K562 (cell line): ENCODE measurements around the gene EXOC3L2. TPM values are rescaled to one million over a fixed set of nuclear protein-coding genes. Genes with fewer than 3 reads are reported as not detected.

ENCODE experiments used
- ATAC-seq: fragments of 200-7000 bp; cut with Tn5 transposase; 3 replicates; pipeline ENCODE4 v1.9.1; 2020; ENCODE audit warnings: moderate library complexity
- BruUV-seq: library from RNA; stranded (reverse); fragments of 400-500 nt; replicated peaks from 2 replicates; lab custom pipeline; 2021; lab: Mats Ljungman, UMichigan
- CTCF ChIA-PET: fragments of 300-600 bp; formaldehyde crosslinking; extraction: SDS; loops from one replicate; lab custom pipeline; 2021; ENCODE audit warnings: low intra/inter-chr PET ratio; lab: Yijun Ruan, JAX
- POLR2A ChIA-PET: fragments of 300-600, 350-650 bp; sonication (Branson Sonifier 250); formaldehyde crosslinking; extraction: SDS; loops from one replicate; lab custom pipeline; 2021; ENCODE audit warnings: antibody characterized with exemption, inconsistent platforms; lab: Yijun Ruan, JAX
- DNase-seq, 4 experiments: peaks; one replicate each; pipeline versions ENCODE4 v3.0.0 to v3.0.0-alpha.2; 2011 to 2018; ENCODE audit warnings: low spot score in 3 of 4, mixed read lengths in 3 of 4; ENCODE audit errors: extremely low read depth in 1 of 4
- FAIRE-seq: peaks from 2 replicates; lab custom pipeline; 2011; peaks lifted over from hg19 to GRCh38; lab: Jason Lieb, UNC
- H2AFZ ChIP-seq: 2 replicates; pipeline ENCODE4 v1.6.0; 2011; ENCODE audit warnings: low read depth, low read length, control low read depth, inconsistent platforms
- H3K27ac ChIP-seq: fragments of 200-600 bp; 3 replicates; pipeline ENCODE4 v1.8.0; 2011; ENCODE audit warnings: low read depth, mild to moderate bottlenecking, control low read depth, inconsistent platforms, low read length, moderate library complexity, mixed read lengths; ENCODE audit errors: extremely low read depth
- H3K27me3 ChIP-seq, 2 experiments: fragments of 300-600 bp in 1 of 2; 2 replicates in 1 of 2; 3 replicates in 1 of 2; pipeline versions ENCODE4 v1.6.0 to v1.8.0; 2011; ENCODE audit warnings: inconsistent platforms in 2 of 2, low read length in 2 of 2, mild to moderate bottlenecking in 1 of 2, mixed read lengths in 1 of 2, moderate library complexity in 1 of 2; ENCODE audit not compliant: control insufficient read depth in 2 of 2, insufficient read depth in 2 of 2
- H3K36me3 ChIP-seq: fragments of 300-600 bp; 3 replicates; pipeline ENCODE4 v1.8.0; 2011; ENCODE audit warnings: mild to moderate bottlenecking, low read length, inconsistent platforms; ENCODE audit not compliant: control insufficient read depth, insufficient read depth
- H3K4me1 ChIP-seq, 2 experiments: fragments of 200-600 bp in 1 of 2; replicated peaks in 1 of 2; 2 replicates in 1 of 2; 3 replicates in 1 of 2; pipeline versions ENCODE4 v1.5.1 to v1.8.0; 2011; ENCODE audit warnings: inconsistent platforms in 2 of 2, low read length in 2 of 2, mild to moderate bottlenecking in 1 of 2, mixed read lengths in 1 of 2, moderate library complexity in 1 of 2; ENCODE audit not compliant: control insufficient read depth in 2 of 2, insufficient read depth in 2 of 2
- H3K4me2 ChIP-seq: 2 replicates; pipeline ENCODE4 v1.6.1; 2011; ENCODE audit warnings: low read length, control low read depth, inconsistent platforms, mixed read lengths; ENCODE audit not compliant: insufficient read depth
- H3K4me3 ChIP-seq: fragments of 200-600 bp; sonication (generic), shearing (Covaris generic); 2 replicates; pipeline ENCODE4 v1.5.1; 2016; ENCODE audit warnings: control low read depth, inconsistent platforms
- H3K79me2 ChIP-seq: fragments of 200-600 bp; 3 replicates; pipeline ENCODE4 v1.8.0; 2011; ENCODE audit warnings: low read length, inconsistent platforms; ENCODE audit not compliant: control insufficient read depth, insufficient read depth
- H3K9ac ChIP-seq, 2 experiments: 2 replicates each; pipeline versions ENCODE4 v1.6.0 to v1.6.1; 2011; ENCODE audit warnings: low read depth in 2 of 2, low read length in 2 of 2, control low read depth in 1 of 2, inconsistent platforms in 1 of 2, mild to moderate bottlenecking in 1 of 2, mixed read lengths in 1 of 2; ENCODE audit not compliant: insufficient read depth in 1 of 2
- H3K9me1 ChIP-seq: one replicate; pipeline ENCODE4 v1.6.0; 2011; ENCODE audit warnings: inconsistent platforms, mild to moderate bottlenecking, low read length, moderate library complexity; ENCODE audit not compliant: control insufficient read depth, insufficient read depth
- H3K9me3 ChIP-seq: replicated peaks from 2 replicates; pipeline ENCODE4 v1.5.1; 2011; ENCODE audit warnings: low read depth, low read length, inconsistent platforms; ENCODE audit not compliant: control insufficient read depth, insufficient read depth
- H4K20me1 ChIP-seq: replicated peaks from 2 replicates; pipeline ENCODE4 v1.6.1; 2011; ENCODE audit warnings: low read length, inconsistent platforms, mixed read lengths; ENCODE audit not compliant: control insufficient read depth, insufficient read depth
- ASH1L ChIP-seq: fragments of 450-650 bp; IDR thresholded peaks from 2 replicates; pipeline ENCODE4 v1.6.1; 2018; ENCODE audit warnings: borderline replicate concordance, mild to moderate bottlenecking, low read depth; ENCODE audit not compliant: partially characterized antibody
- HDAC8 ChIP-seq: fragments of 450-650 bp; IDR thresholded peaks from 2 replicates; pipeline ENCODE4 v1.6.1; 2016; ENCODE audit warnings: mild to moderate bottlenecking, missing genetic modification characterization, moderate library complexity, missing compliant biosample characterization
- KLF10 ChIP-seq: fragments of 250-450 bp; sonication (Bioruptor Pico); IDR thresholded peaks from 2 replicates; pipeline ENCODE4 v1.6.1; 2021; ENCODE audit warnings: matching md5 sums
- ZBTB40 ChIP-seq, 2 experiments: fragments of 450-650 bp in 1 of 2; sonication (generic) in 1 of 2; formaldehyde crosslinking in 1 of 2; IDR thresholded peaks; 2 replicates each; pipeline versions ENCODE4 v1.7.1 to v1.9.0; 2016 to 2022; ENCODE audit warnings: inconsistent platforms in 1 of 2, mild to moderate bottlenecking in 1 of 2, missing genetic modification reagents in 1 of 2
- ZBTB43 ChIP-seq: sonication (generic); formaldehyde crosslinking; IDR thresholded peaks from 2 replicates; pipeline ENCODE4 v1.8.0; 2023; ENCODE audit warnings: mild to moderate bottlenecking, missing genetic modification reagents
- WGBS: fragments of 100-300 bp; shearing (Covaris generic); methylation state at CpG from one replicate; pipeline ENCODE4 v1.1.6; 2016; ENCODE audit warnings: low coverage, mixed read lengths; ENCODE audit not compliant: insufficient coverage; ENCODE audit errors: missing lambda C conversion rate; 5-methylcytosine and 5-hydroxymethylcytosine counted together
- in situ Hi-C: fragments of 300-500 bp; cut with MboI; formaldehyde crosslinking; loops from 4 replicates; pipeline ENCODE4 v1.15.0; 2018; ENCODE audit warnings: inconsistent platforms, mixed read lengths
- intact Hi-C: fragments of 100-400 bp; cut with micrococcal nuclease; formaldehyde crosslinking; loops from 2 replicates; pipeline ENCODE4 v1.14.2; 2022
- polyA plus RNA-seq, 8 experiments: library from polyadenylated mRNA; depleted of rRNA in 4 of 8; stranded (reverse) in 5 of 8; unstranded in 3 of 8; fragments of >200 nt; fragmentation: Nextera tagmentation in 2 of 8; fragmentation: Illumina TruSeq in 1 of 8; extraction: Ambion mirVana in 2 of 8; extraction: Trizol in 1 of 8; gene quantifications; 2 replicates each; pipeline versions ENCODE4 v1.2.1 to v1.2.3, GENCODE V29; 2011 to 2014; ENCODE audit warnings: inconsistent platforms in 1 of 8, missing spikeins in 1 of 8
- total RNA-seq, 7 experiments: library from RNA; depleted of rRNA in 6 of 7; stranded (reverse); fragments of >200 nt in 6 of 7; fragmentation: Illumina TruSeq in 2 of 7; extraction: Trizol in 2 of 7; gene quantifications; 2 replicates each; pipeline versions ENCODE4 v1.2.1 to v1.2.3, GENCODE V29; 2011 to 2021; ENCODE audit warnings: low replicate concordance in 1 of 7

The EXOC3L2 gene
- total and polyA plus RNA-seq, 9 of the 15 experiments (the other 6 are each of a cell fraction or from before 2014, with no cell fraction given) = 0.31 to 19.0 (median 2.4) TPM

- TF ChIP-seq ZBTB43 (CRISPR knock-in tag) = no peak
Measured at GRCh38 chr19:45253396-45254027, 8.3 kb upstream of the EXOC3L2 start (continued).

GRCh38 chr19:45251452-45252354 lies 6.5 kb upstream of the EXOC3L2 start:
- H3K4me2 ChIP-seq = peak overlapping the region; percentile 64
- H3K4me3 ChIP-seq = peak overlapping the region; percentile 65
- peak; percentile 38 for ATAC-seq
- WGBS = 29% methylated on average over 16 of the region's 57 CpGs
- DNase-seq = peak in 3 of 4 experiments; percentile 48 to 71 (median 66)
- H3K27me3 ChIP-seq = no peaks in the 10 kb centered on the region
- POLR2A ChIA-PET = no interaction called here
- H4K20me1 ChIP-seq = peaks cover 15% of the 10 kb centered on the region
- peaks cover 11% of the 10 kb centered on the region; the same call in 2 of the 3 replicates for H3K36me3 ChIP-seq
- peak overlapping the region; percentile 62 to 94; a peak in 3 of 4 replicates for H3K9ac ChIP-seq
- H3K27ac ChIP-seq = peak overlapping the region; percentile 65; the same call in 2 of the 3 replicates
- H3K9me1 ChIP-seq = no peaks in the 10 kb centered on the region
- peaks cover 19 to 55% of the 10 kb centered on the region in 2 experiments for H3K4me1 ChIP-seq
- H2AFZ ChIP-seq = peak overlapping the region; percentile 48; the same call in 1 of the 2 replicates
- FAIRE-seq = no peak
- intact Hi-C loops = no loop called here
- no peaks in the 10 kb centered on the region for H3K9me3 ChIP-seq
- no TSS peak for BruUV-seq
- in situ Hi-C loops = no loop called here
- CTCF ChIA-PET = interaction anchor here (0.7 kb wide), 1 partner anchor 150 kb away, joined by 4 read pairs; no protein-coding TSS in a partner anchor
- peaks cover 41% of the 10 kb centered on the region for H3K79me2 ChIP-seq
- TF ChIP-seq ASH1L = no peak
- TF ChIP-seq ZBTB40 (IDR thresholded peaks at IDR 0.05) = peak; percentile 31; the same call in 1 of the 2 replicates
- TF ChIP-seq ZBTB40 (CRISPR knock-in tag; IDR thresholded peaks at IDR 0.05) = no peak
- no peak for TF ChIP-seq HDAC8 (tag)
- no peak for TF ChIP-seq KLF10 (CRISPR knock-in tag)
